Dedifferentiated amniotic fluid mesenchymal stem cell (primary cell): Measurements from ENCODE around the gene CFAP20DC.

ENCODE experiments used
- DNase-seq: peaks from one replicate; pipeline ENCODE4 v3.0.0-alpha.2; 2016; ENCODE audit errors: extremely low spot score

The CFAP20DC gene

DNA sequence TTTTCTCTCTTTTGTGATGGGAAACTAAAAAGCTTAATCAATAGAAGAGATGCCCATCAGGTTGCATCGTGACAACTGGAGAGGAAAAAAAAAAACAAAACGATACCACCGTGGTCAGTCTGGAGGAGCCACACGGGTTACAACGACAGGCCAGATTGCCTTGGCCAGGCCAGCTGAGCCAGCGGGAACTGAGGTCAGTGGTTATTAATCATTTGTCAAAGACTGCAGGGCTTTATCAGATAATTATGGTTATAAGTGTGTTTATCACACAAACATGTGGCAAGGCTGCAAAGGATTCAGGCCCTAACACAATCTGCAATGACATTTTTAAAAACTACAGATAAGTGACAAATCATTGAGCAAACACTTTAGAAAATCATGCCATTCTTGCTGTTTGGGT is 248.3 kb downstream of the CFAP20DC start:
- DNase-seq: no peak

DNA sequence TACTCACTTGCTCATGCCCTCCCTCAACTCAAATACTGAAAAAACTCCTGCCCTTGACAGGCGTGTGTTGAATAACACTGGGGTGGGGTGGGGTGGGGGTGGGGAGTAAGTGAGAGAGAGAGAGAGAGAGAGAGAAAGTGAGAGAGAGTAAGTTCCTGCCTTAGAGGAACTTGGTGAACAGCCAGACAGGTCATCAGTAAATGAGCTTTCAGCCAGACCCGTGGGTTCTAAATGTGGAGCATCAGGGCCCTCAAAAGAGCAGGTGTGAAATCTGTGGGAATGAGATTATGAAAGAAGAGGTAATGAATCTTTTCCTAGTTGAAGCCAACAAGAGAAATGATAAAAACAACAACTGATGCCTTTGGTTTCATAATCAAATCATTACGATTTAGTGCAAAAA is 248.9 kb downstream of the CFAP20DC start:
- no peak for DNase-seq

DNA sequence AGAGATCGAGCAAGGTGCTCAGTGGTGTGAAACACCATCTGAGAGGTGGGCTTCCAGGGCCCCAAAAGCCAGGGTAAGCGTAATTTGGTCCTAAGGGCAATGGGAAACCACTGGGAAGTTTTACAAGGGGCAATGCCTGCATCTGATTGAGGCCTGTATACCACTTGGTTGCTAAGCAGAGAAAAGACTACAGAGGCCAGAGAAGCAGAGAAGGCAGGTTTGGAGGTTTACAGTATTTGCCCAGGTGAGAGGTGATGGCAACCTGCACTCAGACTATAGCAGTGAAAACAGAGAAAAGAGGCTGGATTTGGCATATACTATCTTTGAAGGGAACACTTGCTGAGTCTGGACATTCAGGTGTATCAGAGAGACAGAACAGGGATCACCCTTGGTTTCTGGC is 249.8 kb downstream of the CFAP20DC start:
- no peak for DNase-seq

DNA sequence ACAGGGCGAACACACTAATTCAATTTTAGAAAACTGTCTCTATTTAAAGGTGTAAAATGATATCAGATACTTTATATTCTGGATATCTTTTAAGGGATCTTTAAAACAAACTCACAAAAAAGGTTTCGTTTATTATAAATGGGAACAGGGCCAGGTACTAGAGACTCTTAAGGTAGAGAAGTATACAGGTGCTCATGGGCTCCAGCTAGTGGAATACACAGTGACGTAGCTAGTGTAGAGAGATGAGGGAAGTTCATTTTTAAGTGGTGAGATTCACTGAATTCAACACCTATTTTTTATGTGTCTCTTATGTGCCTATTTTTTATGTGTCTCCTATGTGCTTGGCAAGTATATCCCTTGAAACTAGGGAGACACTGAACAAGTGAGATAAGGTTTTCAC is 250.6 kb downstream of the CFAP20DC start:
- no peak for DNase-seq

DNA sequence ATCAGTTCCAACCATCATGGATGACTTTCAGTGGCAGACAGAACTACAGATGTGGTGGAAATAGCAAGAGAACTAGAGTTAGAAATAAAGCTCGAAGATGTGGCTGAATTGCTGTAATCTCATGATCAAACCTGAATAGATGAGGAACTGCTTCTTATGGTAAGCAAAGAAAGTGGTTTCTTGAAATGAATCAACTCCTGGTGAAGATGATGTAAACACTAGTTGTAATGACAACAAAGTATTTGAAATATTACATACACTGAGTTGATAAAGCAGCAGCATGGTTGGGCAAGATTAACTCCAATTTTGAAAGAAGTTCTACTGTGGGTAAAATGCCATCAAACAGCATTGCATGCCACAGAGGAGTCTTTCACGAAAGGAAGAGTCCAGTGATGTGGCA is 251.5 kb downstream of the CFAP20DC start:
- no peak for DNase-seq

DNA sequence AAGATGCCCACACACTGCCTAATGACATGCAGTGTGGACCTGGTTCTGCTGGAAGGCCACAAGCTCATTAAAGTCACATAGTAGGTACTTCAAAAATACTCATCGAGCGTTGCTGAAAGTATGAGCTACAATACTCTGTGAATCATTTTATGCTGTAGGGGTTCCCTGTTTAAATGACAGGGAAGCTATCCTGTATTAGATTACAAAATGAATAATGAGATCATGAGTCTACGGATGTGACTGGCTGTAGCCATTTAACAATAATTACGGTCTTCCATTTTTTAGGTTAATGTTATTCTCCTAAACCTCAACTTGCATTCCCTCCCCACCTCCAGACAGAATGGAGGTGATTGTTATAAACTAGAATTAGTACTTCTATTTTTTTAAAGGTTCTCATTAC is 255.1 kb downstream of the CFAP20DC start:
- no peak for DNase-seq

DNA sequence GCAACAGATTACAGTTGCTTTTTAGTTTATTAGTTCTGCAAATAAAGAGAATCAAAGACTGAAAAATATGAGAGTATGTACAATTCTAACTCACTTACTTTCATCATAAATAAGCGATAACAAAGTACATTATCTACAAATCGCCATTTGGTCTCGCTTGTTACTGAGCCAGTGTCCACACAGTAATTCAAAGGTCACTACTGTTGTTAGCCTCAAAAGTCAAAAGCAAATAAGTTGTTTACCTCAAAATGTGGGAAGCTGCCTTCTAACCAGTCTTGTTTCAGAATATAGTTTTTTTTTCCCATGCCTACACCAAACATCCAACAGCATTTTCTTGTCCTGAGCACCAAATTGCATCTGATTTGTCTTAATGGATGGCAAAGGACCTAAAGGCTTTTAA is 255.9 kb downstream of the CFAP20DC start:
- no peak for DNase-seq

DNA sequence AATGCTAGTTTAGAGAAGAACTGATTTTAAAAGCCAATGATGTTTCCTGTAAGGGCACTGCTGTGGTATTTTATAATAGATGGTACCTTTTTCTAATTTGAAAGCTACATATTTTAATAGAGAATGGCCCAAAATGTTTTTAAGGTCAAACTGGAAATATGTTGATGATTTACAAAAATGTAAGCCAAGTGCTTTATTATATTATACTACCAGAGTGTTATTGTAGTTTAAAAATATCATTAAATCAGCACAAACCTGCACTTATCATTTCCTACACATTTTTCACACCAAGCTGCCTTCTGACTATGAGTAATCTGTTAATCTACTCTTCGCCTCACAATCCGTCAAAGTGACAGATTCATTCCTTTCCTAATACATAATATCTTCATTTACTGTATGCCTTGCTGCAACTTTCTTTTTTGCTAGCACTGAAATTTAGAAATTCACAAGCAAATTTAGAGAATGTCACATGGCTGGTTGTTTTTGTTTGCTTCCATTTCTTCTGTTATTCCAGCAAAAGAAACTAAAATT is 256.8 kb downstream of the CFAP20DC start:
- no peak for DNase-seq

DNA sequence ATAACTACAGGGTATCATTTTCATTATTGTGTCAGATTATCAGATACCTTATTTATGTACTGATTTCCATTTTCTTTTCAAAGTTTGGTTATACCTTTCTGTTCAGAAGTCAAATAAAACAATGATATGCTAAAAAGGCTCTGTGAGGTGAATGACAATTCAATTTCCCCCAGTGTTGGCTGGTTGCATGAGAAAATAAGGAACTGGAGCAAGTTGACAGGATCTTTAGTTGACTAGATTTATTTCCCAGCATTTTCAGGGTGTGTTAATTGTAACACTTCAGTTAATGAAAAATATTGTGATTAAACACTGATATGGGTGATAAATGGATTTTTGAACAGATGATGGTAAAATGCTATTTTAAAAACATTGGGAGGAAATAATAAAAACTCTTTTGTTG is 260.4 kb downstream of the CFAP20DC start:
- DNase-seq: no peak

DNA sequence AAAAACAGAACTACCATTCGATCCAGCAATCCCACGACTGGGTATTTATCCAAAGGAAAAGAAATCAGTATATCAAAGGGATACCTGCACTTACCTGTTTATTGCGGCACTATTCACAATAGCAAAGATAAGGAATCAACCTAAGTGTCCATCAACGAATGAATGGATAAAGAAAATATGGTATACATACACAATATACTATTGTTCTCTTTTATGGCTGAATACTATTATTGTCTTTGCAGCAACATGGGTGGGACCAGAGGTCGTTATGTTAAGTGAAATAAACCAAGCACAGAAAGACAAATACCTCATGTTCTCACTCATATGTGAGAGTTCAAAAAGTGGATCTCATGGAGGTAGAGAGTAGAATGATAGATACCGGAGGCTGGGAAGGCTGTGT is 264.9 kb downstream of the CFAP20DC start:
- no peak for DNase-seq

DNA sequence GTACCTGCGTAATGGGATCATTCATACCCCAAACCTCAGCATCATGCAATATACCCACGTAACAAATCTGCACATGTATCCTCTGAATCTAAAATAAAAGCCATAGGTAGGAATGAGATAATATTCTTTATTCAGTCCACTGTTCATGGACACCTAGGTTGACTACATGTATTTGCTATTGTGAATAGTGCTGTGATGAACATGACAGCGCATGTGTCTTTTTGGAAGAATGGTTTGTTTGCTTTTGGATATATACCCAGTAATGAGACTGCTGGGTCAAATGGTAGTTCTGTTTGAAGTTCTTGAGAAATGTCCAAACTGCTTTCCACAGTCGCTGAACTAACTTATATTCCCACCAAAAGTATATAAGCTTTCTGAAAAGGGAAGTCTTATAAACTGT is 265.4 kb downstream of the CFAP20DC start:
- DNase-seq: no peak

DNA sequence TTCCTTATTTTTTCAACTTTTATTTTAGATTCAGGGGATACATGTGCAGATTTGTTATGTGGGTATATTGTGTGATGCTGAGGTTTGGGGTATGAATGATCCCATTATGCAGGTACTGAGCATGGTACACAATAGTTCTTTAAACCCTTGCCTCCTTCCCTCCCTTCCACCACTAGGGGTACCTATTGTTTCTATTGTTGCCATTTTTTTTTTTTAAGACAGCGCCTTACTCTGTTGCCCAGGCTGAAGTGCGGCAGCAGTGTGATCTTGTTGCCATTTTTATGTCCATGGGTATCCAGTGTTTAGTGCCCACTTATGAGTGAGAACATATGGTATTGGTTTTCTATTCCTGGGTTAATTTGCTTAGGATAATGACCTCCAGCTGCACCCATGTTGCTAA is 266.0 kb downstream of the CFAP20DC start:
- DNase-seq: no peak

DNA sequence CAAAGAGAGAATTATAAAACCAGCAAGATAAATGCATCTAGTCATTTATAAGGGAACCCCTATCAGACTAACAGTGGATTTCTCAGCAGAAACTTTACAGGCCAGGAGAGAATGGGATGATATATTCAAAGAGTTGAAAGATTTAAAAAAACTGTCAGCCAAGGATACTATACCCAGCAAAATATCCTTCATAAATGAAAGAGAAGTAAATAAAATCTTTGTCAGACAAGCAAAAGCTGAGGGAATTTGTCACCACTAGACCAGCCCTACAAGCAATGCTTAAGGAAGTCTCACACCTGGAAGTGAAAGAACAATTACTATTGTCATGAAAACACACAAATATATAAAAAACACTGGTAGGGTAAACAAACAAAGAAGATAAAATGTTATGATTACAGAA is 269.9 kb downstream of the CFAP20DC start:
- DNase-seq: no peak

DNA sequence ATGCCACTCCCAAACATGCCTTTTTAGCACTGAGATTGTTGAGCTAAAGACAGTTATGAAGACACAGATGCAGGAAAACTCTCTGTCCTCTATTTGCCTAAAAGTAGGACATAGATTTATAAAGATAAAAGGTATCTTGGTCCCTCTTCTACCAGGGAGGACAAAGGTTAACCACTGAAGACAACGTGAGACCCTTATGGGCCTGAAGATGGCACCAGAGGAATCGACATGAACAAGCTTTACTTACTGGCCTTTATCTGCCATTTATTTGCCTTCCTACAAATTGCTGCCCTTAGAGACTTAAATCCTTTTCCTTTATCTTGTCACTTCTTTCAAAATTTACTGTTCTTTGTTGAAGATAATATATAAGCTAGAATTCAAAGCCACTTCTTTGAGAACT is 273.6 kb downstream of the CFAP20DC start:
- no peak for DNase-seq

DNA sequence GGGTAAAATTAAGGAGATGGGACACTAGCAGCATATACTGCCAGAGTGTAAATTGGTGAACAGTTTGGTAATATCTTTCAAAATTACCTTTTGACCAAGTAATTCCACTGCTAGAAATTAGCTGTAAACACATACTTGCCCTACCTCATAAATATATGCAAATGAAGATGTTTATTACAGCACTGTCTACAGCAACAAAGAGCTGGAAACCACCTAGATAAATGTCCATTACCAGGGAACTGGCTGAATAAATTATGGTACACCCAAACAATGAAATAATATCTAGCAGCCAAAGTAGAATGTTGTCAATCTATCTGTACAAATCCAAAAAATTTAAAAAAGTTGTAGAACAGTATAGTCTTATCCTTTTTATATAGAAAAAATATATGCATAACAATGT is 277.4 kb downstream of the CFAP20DC start:
- no peak for DNase-seq

DNA sequence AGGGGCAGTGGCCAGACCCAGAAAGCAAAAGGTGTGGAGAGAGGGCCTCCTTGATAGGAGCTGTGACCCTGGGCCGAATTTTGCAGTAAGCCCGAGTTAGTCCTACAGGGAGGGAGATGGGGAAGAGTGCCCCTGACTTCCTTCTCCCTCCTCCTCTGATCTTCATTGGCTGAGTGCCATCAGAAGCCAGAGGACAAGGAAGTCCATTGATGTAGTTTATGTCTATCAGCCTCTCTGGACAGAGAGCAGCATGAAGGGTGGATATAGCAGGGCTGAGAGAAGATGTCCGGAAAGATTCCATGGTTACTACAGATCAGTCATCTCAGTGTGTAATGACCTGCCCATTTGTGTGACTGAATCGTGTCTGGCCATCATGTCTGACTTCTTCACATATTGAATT is 280.8 kb downstream of the CFAP20DC start:
- no peak for DNase-seq

DNA sequence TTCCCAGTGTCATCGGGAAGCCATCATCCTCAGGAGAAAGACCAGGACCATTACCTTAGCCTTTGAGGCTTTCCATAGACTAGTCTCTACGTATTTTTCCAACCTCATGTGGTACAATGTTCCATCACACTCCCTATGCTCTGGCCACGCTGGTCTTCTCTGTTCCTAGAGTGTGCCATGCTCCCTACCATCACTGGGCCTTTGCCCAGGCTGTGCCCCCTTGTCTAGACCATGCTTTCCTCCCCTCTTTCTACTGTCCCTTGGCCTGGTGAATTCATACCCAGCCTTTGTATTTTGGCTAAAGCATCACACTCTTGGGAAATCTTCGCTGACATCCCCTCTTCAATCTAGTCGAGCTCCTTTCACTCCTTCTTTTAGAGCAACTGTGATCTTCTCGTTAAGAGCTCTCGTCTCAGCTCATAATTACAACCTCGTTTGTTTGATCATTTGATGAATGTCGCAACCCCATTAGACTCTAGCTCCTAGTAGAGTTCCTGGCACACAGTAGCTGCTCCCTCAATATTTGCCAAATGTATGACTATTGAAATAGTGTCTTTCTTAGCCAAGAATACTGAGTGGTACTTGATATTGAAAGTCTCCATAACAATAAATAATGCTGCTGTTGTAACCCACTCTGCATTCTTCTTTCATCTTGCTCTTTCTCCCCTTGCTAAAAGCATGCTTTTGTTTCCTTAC is 283.1 kb downstream of the CFAP20DC start:
- DNase-seq: no peak

DNA sequence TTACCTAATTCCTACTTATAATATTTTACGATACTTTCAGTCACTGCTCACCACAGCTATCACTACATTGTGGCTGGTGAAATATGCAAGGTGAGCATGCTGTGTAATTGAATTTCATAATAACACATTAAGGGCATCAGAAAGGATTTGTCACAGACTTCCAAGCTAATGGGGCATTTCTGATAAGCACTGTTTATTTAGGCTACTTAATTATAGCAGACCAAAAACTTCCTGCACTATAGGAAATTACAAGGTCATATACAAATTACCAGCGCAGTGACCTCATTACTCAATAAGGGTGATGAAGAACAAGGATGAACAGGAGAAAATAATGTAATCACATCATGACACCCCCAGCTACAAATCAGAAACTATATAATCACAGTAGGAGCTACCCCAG is 294.7 kb downstream of the CFAP20DC start:
- no peak for DNase-seq

DNA sequence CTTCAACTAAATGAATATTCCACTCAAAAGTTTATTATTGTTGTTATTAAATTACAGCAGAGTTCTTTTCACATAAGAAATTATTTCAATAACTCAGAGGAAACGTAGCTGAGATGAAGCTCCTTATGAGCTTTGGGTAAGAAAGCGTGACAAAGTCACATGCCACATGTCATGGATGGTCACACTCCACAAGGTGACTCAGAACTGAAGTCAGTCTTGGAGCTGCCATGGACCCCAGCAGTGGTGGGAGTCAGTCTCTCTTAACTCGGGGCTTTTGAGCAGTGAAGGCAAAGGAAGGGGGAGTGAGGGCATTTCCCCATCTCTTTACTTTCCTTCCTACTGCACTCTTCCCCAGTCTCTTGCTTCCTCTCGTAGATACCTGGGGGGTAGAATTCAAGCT is 295.8 kb downstream of the CFAP20DC start:
- DNase-seq: no peak

DNA sequence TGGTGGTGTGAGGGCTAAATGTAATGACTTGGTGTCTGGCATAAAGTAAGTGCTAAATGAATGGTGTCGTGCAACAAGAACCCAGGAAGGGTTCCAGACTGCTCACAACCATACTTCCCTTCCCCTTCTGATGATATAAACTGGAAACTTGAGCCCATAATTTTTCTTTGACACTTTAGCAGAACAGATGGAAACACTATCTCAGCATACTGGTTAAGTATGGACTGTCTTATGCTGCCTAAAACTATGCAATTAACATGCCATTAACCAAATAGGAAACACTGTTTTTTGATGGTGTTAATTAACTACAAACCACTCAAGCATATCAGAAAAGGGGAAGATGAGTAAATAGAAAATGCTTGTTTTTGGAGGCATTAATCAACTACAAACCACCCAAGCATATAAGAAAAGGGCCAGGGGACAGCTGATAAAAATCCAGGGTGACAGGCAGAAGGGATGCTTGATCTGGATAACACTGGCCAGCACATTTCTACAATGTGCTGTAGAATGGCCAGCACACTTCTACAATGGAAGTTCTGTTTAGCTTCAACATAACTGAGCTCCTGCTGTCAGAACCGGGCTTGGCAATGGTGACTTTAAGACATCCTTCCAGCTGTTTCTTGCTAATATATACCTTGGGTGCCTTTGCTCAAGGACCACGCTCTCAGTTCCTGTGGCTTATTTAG is 297.8 kb downstream of the CFAP20DC start:
- DNase-seq: no peak

DNA sequence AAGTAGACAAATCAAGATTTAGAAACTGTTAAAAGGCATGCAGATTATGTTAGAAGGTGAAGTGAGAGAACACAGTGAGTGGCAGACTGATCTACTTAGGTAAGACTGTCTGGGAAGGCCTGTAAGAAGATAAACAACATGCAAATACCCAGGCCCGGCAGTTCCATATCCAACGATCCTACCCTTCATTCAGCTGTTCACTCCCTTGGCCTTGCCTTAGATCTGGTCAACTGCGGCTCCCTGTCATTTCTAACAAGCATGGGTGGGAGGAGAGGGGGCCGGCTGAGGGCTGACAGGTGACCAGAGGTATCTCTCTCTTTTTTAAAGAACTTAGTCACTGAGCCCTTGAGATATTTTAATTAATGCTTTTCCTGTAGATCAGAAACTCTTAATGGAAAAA is 298.6 kb downstream of the CFAP20DC start:
- DNase-seq: no peak

DNA sequence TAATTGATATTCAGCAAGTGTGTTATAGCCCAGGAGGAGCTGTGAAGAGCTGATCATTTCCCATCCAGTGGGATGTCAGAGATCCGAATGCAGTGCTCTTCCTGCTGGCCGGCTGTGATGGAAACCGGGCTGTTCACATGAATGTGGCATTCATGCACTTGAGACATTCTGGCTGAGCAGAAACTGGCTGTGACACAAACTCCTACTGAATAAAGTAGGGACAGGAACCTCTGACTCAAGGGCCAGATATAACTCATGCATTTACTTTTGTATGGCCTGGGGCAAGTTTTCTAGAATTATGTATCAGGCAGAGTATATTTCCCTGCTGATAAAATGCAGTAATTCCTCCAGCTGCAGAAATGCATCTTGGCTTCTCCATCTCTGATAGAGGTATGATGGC is 299.9 kb downstream of the CFAP20DC start:
- no peak for DNase-seq

DNA sequence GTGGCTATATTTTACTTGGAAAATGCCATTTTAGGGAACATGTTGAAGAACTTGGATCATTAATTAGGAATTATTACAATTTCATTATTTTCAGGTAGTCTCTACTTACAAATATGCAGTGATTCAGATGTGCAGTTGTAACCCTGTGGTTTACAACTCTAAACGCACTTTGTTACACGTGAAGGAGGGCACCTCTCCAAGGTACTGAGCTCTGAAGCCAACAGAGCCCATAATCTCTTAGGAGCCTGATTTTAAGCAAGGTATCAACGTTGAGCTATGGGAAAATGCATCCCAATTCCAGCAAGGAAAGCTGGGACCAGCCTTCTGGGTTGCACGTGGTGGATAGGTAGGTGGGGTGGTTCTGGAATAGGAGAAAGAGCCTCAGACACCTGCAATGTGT is 301.8 kb downstream of the CFAP20DC start:
- DNase-seq: no peak

DNA sequence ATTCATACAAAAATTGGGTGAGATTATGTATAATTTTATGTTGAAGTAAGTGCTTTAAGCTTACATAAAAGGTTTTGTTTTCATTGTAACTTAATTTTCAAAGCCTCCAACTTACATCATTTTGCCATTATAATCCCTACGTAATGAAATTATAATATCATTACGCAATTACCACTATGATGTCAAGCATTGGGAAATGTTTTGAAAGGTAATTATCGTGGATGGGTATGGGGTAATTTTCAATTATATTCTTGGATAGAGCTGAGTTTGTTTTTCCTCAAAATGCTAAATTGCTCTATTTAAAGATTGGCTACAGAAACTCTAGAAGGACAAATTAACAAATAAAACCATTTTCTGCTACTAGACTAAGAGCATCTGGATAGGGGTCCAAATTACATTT is 303.1 kb downstream of the CFAP20DC start:
- DNase-seq: no peak
